Smooth muscle cell (in vitro differentiated cells): ENCODE data around the gene FHDC1. TPM values are rescaled to one million over a fixed set of nuclear protein-coding genes. Genes with fewer than 3 reads are reported as not detected.

Experiments
- DNase-seq: peaks from one replicate; lab custom pipeline; 2025; ENCODE audit not compliant: unreplicated experiment; lab: John Stamatoyannopoulos, UW
- H2AFZ ChIP-seq: fragments of 200-600 bp; sonication (generic); 2 replicates; pipeline ENCODE4 v1.6.0; 2016; ENCODE audit warnings: antibody characterized with exemption, low read depth, mild to moderate bottlenecking
- H3F3A ChIP-seq: fragments of 200-600 bp; sonication (generic); 2 replicates; pipeline ENCODE4 v1.6.0; 2017; ENCODE audit warnings: antibody characterized with exemption, low read depth
- H3K27ac ChIP-seq: fragments of 200-600 bp; sonication (generic); 2 replicates; pipeline ENCODE4 v1.5.1; 2016; ENCODE audit warnings: low read depth, mild to moderate bottlenecking
- H3K27me3 ChIP-seq: fragments of 200-600 bp; sonication (generic); 2 replicates; pipeline ENCODE4 v1.6.1; 2016; ENCODE audit warnings: low read depth, mild to moderate bottlenecking
- H3K36me3 ChIP-seq: fragments of 200-600 bp; sonication (generic); 2 replicates; pipeline ENCODE4 v1.5.1; 2016; ENCODE audit warnings: low read depth
- H3K4me1 ChIP-seq: fragments of 200-600 bp; sonication (generic); 2 replicates; pipeline ENCODE4 v1.5.1; 2016; ENCODE audit warnings: low read depth
- H3K4me2 ChIP-seq: fragments of 200-600 bp; sonication (generic); 2 replicates; pipeline ENCODE4 v1.6.0; 2016; ENCODE audit warnings: mild to moderate bottlenecking
- H3K4me3 ChIP-seq: fragments of 200-600 bp; sonication (generic); 2 replicates; pipeline ENCODE4 v1.5.1; 2016; ENCODE audit warnings: mild to moderate bottlenecking
- H3K79me2 ChIP-seq: fragments of 200-600 bp; sonication (generic); 2 replicates; pipeline ENCODE4 v1.6.0; 2016; ENCODE audit warnings: low read depth, mild to moderate bottlenecking
- H3K9ac ChIP-seq: fragments of 200-600 bp; sonication (generic); 2 replicates; pipeline ENCODE4 v1.6.0; 2016; ENCODE audit warnings: low read depth
- H3K9me3 ChIP-seq: fragments of 200-600 bp; sonication (generic); replicated peaks from 2 replicates; pipeline ENCODE4 v1.5.1; 2016; ENCODE audit warnings: low read depth
- H4K20me1 ChIP-seq: fragments of 200-600 bp; sonication (generic); 2 replicates; pipeline ENCODE4 v1.6.0; 2016; ENCODE audit warnings: low read depth
- WGBS: methylation state at CpG from one replicate; pipeline ENCODE4 v1.1.7; 2016; ENCODE audit warnings: low lambda C conversion rate; 5-methylcytosine and 5-hydroxymethylcytosine counted together
- polyA plus RNA-seq: library from polyadenylated mRNA; unstranded; fragments of >200 nt; fragmentation: Nextera tagmentation; extraction: Ambion mirVana; gene quantifications from 2 replicates; pipeline ENCODE4 v1.2.1, GENCODE V29; 2016
- total RNA-seq: library from RNA; depleted of rRNA; stranded (reverse); fragments of >200 nt; gene quantifications from 2 replicates; pipeline ENCODE4 v1.2.3, GENCODE V29; 2014
- TF ChIP-seq, protein P1 (sequence below): fragments of 200-600 bp; sonication (generic); IDR thresholded peaks from 2 replicates; pipeline ENCODE4 v1.5.1; 2017; ENCODE audit warnings: borderline replicate concordance, mild to moderate bottlenecking, antibody characterized with exemption; ENCODE audit not compliant: insufficient read depth, poor library complexity, severe bottlenecking

FHDC1 gene
- total and polyA plus RNA-seq, 2 experiments from 2014 or later, result 0.49 to 3.0 TPM

DNA sequence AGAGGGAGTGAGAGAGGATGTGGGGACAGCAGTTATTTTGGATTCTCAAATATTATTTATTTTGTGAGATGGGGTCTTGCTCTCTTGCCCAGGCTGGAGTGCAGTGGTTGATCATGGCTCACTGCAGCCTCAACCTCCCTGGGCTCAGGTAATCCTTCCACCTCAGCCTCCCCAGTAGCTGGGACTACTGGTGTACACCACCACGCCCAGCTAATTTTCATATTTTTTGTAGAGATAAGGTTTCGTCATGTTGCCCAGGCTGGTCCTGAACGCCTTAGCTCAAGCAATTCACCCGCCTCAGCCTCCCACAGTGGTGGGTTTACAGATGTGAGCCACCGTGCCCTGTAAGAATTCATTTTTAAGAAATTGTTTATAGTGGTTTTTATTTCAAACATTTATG is 61.2 kb downstream of the FHDC1 start:
- no peaks in the 10 kb centered on the region for H3K9me3 ChIP-seq
- H2AFZ ChIP-seq, result no peak overlapping the region
- H3F3A ChIP-seq, result no peaks in the 10 kb centered on the region
- no peak overlapping the region for H3K4me2 ChIP-seq
- H4K20me1 ChIP-seq, result no peaks in the 10 kb centered on the region
- H3K4me3 ChIP-seq, result no peak overlapping the region
- no peak overlapping the region for H3K9ac ChIP-seq
- WGBS, result 89% methylated on average over 5 of the region's 5 CpGs
- H3K27ac ChIP-seq, result peak overlapping the region; percentile 88
- peaks cover 11% of the 10 kb centered on the region for H3K4me1 ChIP-seq
- no peaks in the 10 kb centered on the region for H3K27me3 ChIP-seq
- DNase-seq, result no peak
- no peaks in the 10 kb centered on the region for H3K79me2 ChIP-seq
- no peaks in the 10 kb centered on the region for H3K36me3 ChIP-seq
- TF ChIP-seq, protein P1, sequence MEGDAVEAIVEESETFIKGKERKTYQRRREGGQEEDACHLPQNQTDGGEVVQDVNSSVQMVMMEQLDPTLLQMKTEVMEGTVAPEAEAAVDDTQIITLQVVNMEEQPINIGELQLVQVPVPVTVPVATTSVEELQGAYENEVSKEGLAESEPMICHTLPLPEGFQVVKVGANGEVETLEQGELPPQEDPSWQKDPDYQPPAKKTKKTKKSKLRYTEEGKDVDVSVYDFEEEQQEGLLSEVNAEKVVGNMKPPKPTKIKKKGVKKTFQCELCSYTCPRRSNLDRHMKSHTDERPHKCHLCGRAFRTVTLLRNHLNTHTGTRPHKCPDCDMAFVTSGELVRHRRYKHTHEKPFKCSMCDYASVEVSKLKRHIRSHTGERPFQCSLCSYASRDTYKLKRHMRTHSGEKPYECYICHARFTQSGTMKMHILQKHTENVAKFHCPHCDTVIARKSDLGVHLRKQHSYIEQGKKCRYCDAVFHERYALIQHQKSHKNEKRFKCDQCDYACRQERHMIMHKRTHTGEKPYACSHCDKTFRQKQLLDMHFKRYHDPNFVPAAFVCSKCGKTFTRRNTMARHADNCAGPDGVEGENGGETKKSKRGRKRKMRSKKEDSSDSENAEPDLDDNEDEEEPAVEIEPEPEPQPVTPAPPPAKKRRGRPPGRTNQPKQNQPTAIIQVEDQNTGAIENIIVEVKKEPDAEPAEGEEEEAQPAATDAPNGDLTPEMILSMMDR, result no peak

DNA sequence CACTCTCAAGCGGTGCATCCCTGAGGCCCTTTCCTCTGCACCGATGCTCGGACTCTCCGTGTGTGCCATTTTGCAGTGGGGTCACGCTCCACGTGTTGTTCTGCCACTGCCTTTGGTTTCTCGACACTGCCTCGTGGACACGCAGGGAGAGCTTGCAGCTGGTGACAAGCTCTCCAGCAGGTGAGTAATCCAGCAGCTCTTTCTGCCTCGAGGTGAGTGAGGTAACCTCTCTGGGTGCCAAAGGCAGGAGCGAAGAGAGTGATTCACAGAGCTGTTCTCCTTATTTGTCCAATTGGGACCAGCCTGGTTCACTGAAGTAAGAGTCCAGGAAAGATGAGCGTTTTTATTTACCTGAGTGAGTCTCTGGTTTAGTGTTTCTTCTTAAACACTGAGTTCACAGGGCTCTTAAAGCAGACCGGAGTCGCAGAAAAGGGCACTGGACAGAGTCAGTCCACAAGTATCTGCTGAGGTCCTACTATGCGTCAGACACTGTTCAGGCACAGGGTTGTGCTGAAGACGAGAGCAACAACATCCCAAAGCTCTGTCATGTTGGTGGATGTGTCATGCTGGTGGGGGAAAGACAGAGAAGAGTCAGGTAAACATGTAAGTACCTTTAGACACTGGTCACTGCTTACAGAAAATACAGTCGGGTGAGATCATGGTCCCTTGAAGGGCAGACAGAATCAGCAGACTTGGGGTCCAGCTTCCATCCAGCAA is 61.8 kb downstream of the FHDC1 start:
- H3K27ac ChIP-seq, result peak overlapping the region; percentile 88
- 82% methylated on average over 17 of the region's 17 CpGs for WGBS
- no peaks in the 10 kb centered on the region for H3K9me3 ChIP-seq
- H3K4me2 ChIP-seq, result no peak overlapping the region
- no peaks in the 10 kb centered on the region for H3F3A ChIP-seq
- no peaks in the 10 kb centered on the region for H3K36me3 ChIP-seq
- TF ChIP-seq, protein P1, result no peak
- no peak overlapping the region for H3K4me3 ChIP-seq
- H3K27me3 ChIP-seq, result no peaks in the 10 kb centered on the region
- H2AFZ ChIP-seq, result no peak overlapping the region
- peak overlapping the region; percentile 61 for H3K9ac ChIP-seq
- H3K4me1 ChIP-seq, result peaks cover 11% of the 10 kb centered on the region
- DNase-seq, result no peak
- no peaks in the 10 kb centered on the region for H3K79me2 ChIP-seq
- no peaks in the 10 kb centered on the region for H4K20me1 ChIP-seq

DNA sequence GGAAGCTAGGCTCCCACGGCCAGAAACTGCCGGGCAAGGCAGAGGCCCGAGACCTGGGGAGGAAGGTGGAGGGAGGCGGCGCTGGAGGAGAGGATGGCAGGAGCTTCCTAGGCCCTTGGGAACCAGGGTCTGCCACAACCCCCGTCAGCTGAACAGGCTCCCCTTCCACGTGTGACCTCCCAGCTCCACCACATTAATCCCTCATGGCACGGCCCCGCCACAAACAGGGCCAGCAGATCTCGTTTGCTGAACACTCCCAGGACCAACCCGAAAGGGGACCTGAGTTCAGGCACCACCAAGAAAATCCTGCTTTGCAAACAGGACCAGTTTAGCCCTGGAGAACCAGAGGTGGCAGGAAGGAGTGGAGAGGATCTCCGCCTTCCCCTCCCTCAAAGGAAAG is 62.7 kb downstream of the FHDC1 start:
- no peaks in the 10 kb centered on the region for H3K27me3 ChIP-seq
- 94% methylated on average over 10 of the region's 12 CpGs for WGBS
- H3K4me2 ChIP-seq, result no peak overlapping the region
- H3K36me3 ChIP-seq, result no peaks in the 10 kb centered on the region
- no peaks in the 10 kb centered on the region for H3K79me2 ChIP-seq
- no peak overlapping the region for H2AFZ ChIP-seq
- no peaks in the 10 kb centered on the region for H4K20me1 ChIP-seq
- peak overlapping the region; percentile 61 for H3K9ac ChIP-seq
- H3K4me3 ChIP-seq, result no peak overlapping the region
- peak overlapping the region; percentile 88 for H3K27ac ChIP-seq
- no peaks in the 10 kb centered on the region for H3K9me3 ChIP-seq
- TF ChIP-seq, protein P1, result no peak
- H3K4me1 ChIP-seq, result peaks cover 14% of the 10 kb centered on the region
- H3F3A ChIP-seq, result no peaks in the 10 kb centered on the region
- no peak for DNase-seq
